Stromal cell of bone marrow (primary cell): Measurements from ENCODE around the gene KLRC3.
"Not testable (repeated sequence)": the region's sequence is repeated elsewhere in the genome, so short reads cannot be mapped to it uniquely, and the experiment has no call there.

Experiments used
- DNase-seq: peaks from one replicate; pipeline ENCODE4 v3.0.0-alpha.2; 2012; ENCODE audit warnings: low read depth

The KLRC3 gene

GRCh38 chr12:10368206-10369171 is 51.9 kb downstream of the KLRC3 start:
- no peak for DNase-seq

GRCh38 chr12:10367714-10368113 is 52.7 kb downstream of the KLRC3 start:
- not testable (repeated sequence) for DNase-seq

GRCh38 chr12:10366875-10367274 is 53.5 kb downstream of the KLRC3 start:
- no peak for DNase-seq

- DNase-seq, result no peak
These were observed 54.5 kb downstream of the KLRC3 start for GRCh38 chr12:10365696-10366405.

- peak; percentile 78 for DNase-seq
These were observed 55.4 kb downstream of the KLRC3 start for GRCh38 chr12:10364815-10365622.

- no peak for DNase-seq
These were observed 56.2 kb downstream of the KLRC3 start for GRCh38 chr12:10363914-10364814.

- DNase-seq, result no peak
These were observed 56.8 kb downstream of the KLRC3 start for GRCh38 chr12:10363658-10363913.

GRCh38 chr12:10362828-10363657 is 57.4 kb downstream of the KLRC3 start:
- no peak for DNase-seq

GRCh38 chr12:10362325-10362724 is 58.1 kb downstream of the KLRC3 start:
- DNase-seq, result no peak
